B cell (primary cell): Measurements from ENCODE around the gene APIP. TPM values are rescaled to one million over a fixed set of nuclear protein-coding genes. Genes with fewer than 3 reads are reported as not detected.

Experiments used
- ATAC-seq: fragments of 200-7000 bp; cut with Tn5 transposase; one replicate; pipeline ENCODE4 v1.10.0; 2021; ENCODE audit warnings: low read depth, mild to moderate bottlenecking, moderate number of reproducible peaks, moderate library complexity
- CTCF ChIA-PET: fragments of 350-600 bp; sonication (Branson Sonifier 250); formaldehyde crosslinking; loops from one replicate; lab custom pipeline; 2021; ENCODE audit warnings: antibody characterized with exemption, inconsistent platforms; lab: Charles Lee
- POLR2A ChIA-PET: fragments of 350-600 bp; sonication (Branson Sonifier 250); formaldehyde crosslinking; loops from one replicate; lab custom pipeline; 2021; ENCODE audit warnings: antibody characterized with exemption; lab: Charles Lee
- DNase-seq: peaks from one replicate; pipeline ENCODE4 v3.0.0; 2013
- H2AFZ ChIP-seq: 2 replicates; pipeline ENCODE4 v1.6.1; 2012; ENCODE audit warnings: mild to moderate bottlenecking, low read depth, low read length; ENCODE audit not compliant: insufficient read depth, poor library complexity, severe bottlenecking
- H3K27ac ChIP-seq, 2 donors: 1 replicate in 1 of 2; 2 replicates in 1 of 2; pipeline ENCODE4 v1.5.1; 2012 to 2013; ENCODE audit warnings: low read length in 2 of 2, mild to moderate bottlenecking in 2 of 2, moderate library complexity in 1 of 2
- H3K27me3 ChIP-seq, 4 experiments: fragments of 200-600 bp in 1 of 4; sonication (generic) in 1 of 4; replicated peaks in 1 of 4; 1 replicate in 2 of 4; 2 replicates in 2 of 4; pipeline versions ENCODE4 v1.6.1 to v1.7.0; 2013 to 2016; ENCODE audit warnings: low read length in 3 of 4, mild to moderate bottlenecking in 2 of 4, mixed read lengths in 1 of 4, moderate library complexity in 1 of 4; ENCODE audit not compliant: insufficient read depth in 4 of 4, control insufficient read depth in 3 of 4; ENCODE audit errors: control extremely low read depth in 1 of 4
- H3K36me3 ChIP-seq, 2 experiments: replicated peaks in 1 of 2; 1 replicate in 1 of 2; 2 replicates in 1 of 2; pipeline versions ENCODE4 v1.6.1 to v1.7.1; 2013; ENCODE audit warnings: low read length in 1 of 2; ENCODE audit not compliant: insufficient read depth in 2 of 2, control insufficient read depth in 1 of 2; ENCODE audit errors: control extremely low read depth in 1 of 2, extremely low read depth in 1 of 2
- H3K4me1 ChIP-seq, 2 donors: fragments of 200-600 bp in 1 of 2; sonication (generic) in 1 of 2; 1 replicate in 1 of 2; 2 replicates in 1 of 2; pipeline versions ENCODE4 v1.5.1 to v1.6.1; 2013 to 2017; ENCODE audit warnings: low read length in 2 of 2; ENCODE audit not compliant: control insufficient read depth in 2 of 2, insufficient read depth in 2 of 2
- H3K4me2 ChIP-seq: replicated peaks from 2 replicates; pipeline ENCODE3; 2012; ENCODE audit warnings: mild to moderate bottlenecking, low read depth, low read length; ENCODE audit not compliant: poor library complexity, severe bottlenecking
- H3K4me3 ChIP-seq, 5 experiments: fragments of 200-600 bp in 1 of 5; sonication (generic) in 1 of 5; 1 replicate in 3 of 5; 2 replicates in 2 of 5; pipeline versions ENCODE4 v1.5.1 to v1.7.0; 2011 to 2016; ENCODE audit warnings: low read length in 4 of 5, mild to moderate bottlenecking in 4 of 5, low read depth in 2 of 5, control low read depth in 1 of 5, moderate library complexity in 1 of 5; ENCODE audit not compliant: insufficient read depth in 1 of 5; ENCODE audit errors: control extremely low read depth in 1 of 5, extremely low read depth in 1 of 5
- H3K79me2 ChIP-seq: fragments of 200-600 bp; sonication (generic); one replicate; pipeline ENCODE4 v1.6.0; 2016; ENCODE audit warnings: low read length; ENCODE audit not compliant: control insufficient read depth, insufficient read depth
- H3K9ac ChIP-seq: fragments of 200-600 bp; sonication (generic); 2 replicates; pipeline ENCODE4 v1.6.1; 2017; ENCODE audit warnings: mild to moderate bottlenecking, low read length, moderate library complexity
- H3K9me3 ChIP-seq, 3 donors: one replicate each; pipeline versions ENCODE4 v1.6.1 to v1.7.1; 2013; ENCODE audit warnings: low read length in 2 of 3; ENCODE audit not compliant: control insufficient read depth in 2 of 3, insufficient read depth in 1 of 3; ENCODE audit errors: control extremely low read depth in 1 of 3
- H4K20me1 ChIP-seq: 2 replicates; pipeline ENCODE4 v1.6.0; 2012; ENCODE audit warnings: mild to moderate bottlenecking, low read length; ENCODE audit not compliant: insufficient read depth, control insufficient read depth, poor library complexity, severe bottlenecking
- H3K27ac Mint-ChIP-seq: one replicate; pipeline ENCODE4 v1.8.0; 2021; ENCODE audit warnings: mixed read lengths
- H3K27me3 Mint-ChIP-seq: one replicate; pipeline ENCODE4 v1.8.0; 2021; ENCODE audit warnings: mixed read lengths
- H3K4me1 Mint-ChIP-seq: one replicate; pipeline ENCODE4 v1.8.0; 2021; ENCODE audit warnings: mixed read lengths
- H3K4me3 Mint-ChIP-seq: one replicate; pipeline ENCODE4 v1.8.0; 2021; ENCODE audit warnings: mixed read lengths
- H3K9me3 Mint-ChIP-seq: one replicate; pipeline ENCODE4 v1.8.0; 2022; ENCODE audit warnings: mixed read lengths; ENCODE audit not compliant: insufficient read depth
- CTCF ChIP-seq: fragments of 200-600 bp; IDR thresholded peaks from one replicate; pipeline ENCODE4 v1.8.0; 2022; ENCODE audit warnings: antibody characterized with exemption, mild to moderate bottlenecking
- EZH2 ChIP-seq: IDR thresholded peaks from 2 replicates; pipeline ENCODE4 v1.6.1; 2012; ENCODE audit warnings: borderline replicate concordance, low read depth, mild to moderate bottlenecking, moderate library complexity, low read length; ENCODE audit not compliant: insufficient read depth, poor library complexity, severe bottlenecking
- WGBS: methylation state at CpG from one replicate; pipeline ENCODE4 v1.1.5; 2013; ENCODE audit warnings: missing lambda C conversion rate; ENCODE audit not compliant: insufficient coverage; 5-methylcytosine and 5-hydroxymethylcytosine counted together
- intact Hi-C: fragments of 100-400 bp; cut with micrococcal nuclease; formaldehyde crosslinking; loops from one replicate; pipeline ENCODE4 v1.10.0; 2022
- polyA minus RNA-seq: library from RNA; depleted of rRNA, polyadenylated mRNA; stranded (reverse); fragments of >200 nt; gene quantifications from 2 replicates; pipeline ENCODE4 v1.2.3, GENCODE V29; 2012
- polyA plus RNA-seq: library from polyadenylated mRNA; depleted of rRNA; stranded (reverse); fragments of >200 nt; gene quantifications from 2 replicates; pipeline ENCODE4 v1.2.3, GENCODE V29; 2012
- total RNA-seq, 2 donors: library from RNA; stranded (reverse); fragments of 120-200 nt in 1 of 2; gene quantifications; 1 replicate in 1 of 2; 2 replicates in 1 of 2; pipeline versions ENCODE4 v1.2.3 to v1.2.4, GENCODE V29; 2013 to 2022

Gene APIP
- total RNA-seq: 18.5 and 19.4 TPM in 2 replicates
- 21.2 TPM for total RNA-seq (2013)
- polyA plus RNA-seq: 4.8 and 6.1 TPM in 2 replicates
- polyA minus RNA-seq: 3.5 and 7.8 TPM in 2 replicates

GRCh38 chr11:34916015-34916842 is at the start of gene APIP, which contains the start of gene PDHX:
Gene APIP, minus strand, starts transcription at chr11:34916379. Its CDS starts 95 bp downstream, at chr11:34916284.
Gene PDHX, plus strand, starts transcription at chr11:34916618. Its CDS starts 38 bp downstream, at chr11:34916656.
- Histone ChIP-seq H3K79me2 (peaks cover 47% of the 10 kb centered on the region), H3K9me3 (no peaks in the 10 kb centered on the region), H4K20me1 (no peaks in the 10 kb centered on the region), H2AFZ (peak within 1 kb of the TSS; percentile 95), H3K27me3 (no peaks in the 10 kb centered on the region), H3K36me3 (no peaks in the 10 kb centered on the region), H3K4me1 (peaks cover 10 to 18% of the 10 kb centered on the region in 2 donors), H3K4me3 (peak within 1 kb of the TSS; percentile 64 to 95 (median 85)), H3K27ac (peak within 1 kb of the TSS; percentile 84 to 85), H3K4me2 (peak within 1 kb of the TSS; percentile 79), H3K9ac (peak within 1 kb of the TSS; percentile 94)
- Mint-ChIP-seq H3K27me3 (no peaks in the 10 kb centered on the region), H3K27ac (peak within 1 kb of the TSS; percentile 97), H3K4me1 (peaks cover 33% of the 10 kb centered on the region), H3K9me3 (no peaks in the 10 kb centered on the region), H3K4me3 (peak within 1 kb of the TSS; percentile 99)
- ChIA-PET CTCF (interaction anchor here (0.9 to 4.0 kb wide), 5 partner anchors 9 to 330 kb away, joined by 4 to 19 read pairs (median 5); no protein-coding TSS in a partner anchor), POLR2A (interaction anchor here (0.6 to 1.4 kb wide), 5 partner anchors 13 to 811 kb away, joined by 3 to 4 read pairs (median 3); partner anchors contain the start of gene NAT10)
- intact Hi-C loops: loop anchor here (1.0 to 10.0 kb wide), 9 partner anchors 226 to 1879 kb away; partner anchors contain the start of genes CAPRIN1, CAT, NAT10 and TCP11L1
- DNase-seq (peak; percentile 94), ATAC-seq (peak; percentile 93)
- under 1% methylated on average over 79 of the region's 79 CpGs for WGBS
- no peak for TF ChIP-seq EZH2
- no peak for TF ChIP-seq CTCF
